ENCODE measurements around the gene SPRR1A.

GRCh38 chr1:152981146-152981871, 2.6 kb upstream of the SPRR1A start:
- TF ChIP-seq POLR2A (IDR thresholded peaks at IDR 0.05; ENCODE audit: low read length) (no peak), GATA1 (IDR thresholded peaks at IDR 0.05; ENCODE audit: low read depth, low read length) (no peak)

Data from erythroblast (primary cell).